ENCODE measurements around the gene AFF3. TPM values are rescaled to one million over a fixed set of nuclear protein-coding genes. Genes with fewer than 3 reads are reported as not detected.

AFF3 gene
- total and polyA plus RNA-seq, 7 experiments from 2014 or later, result 3.0 to 24.1 (median 19.8) TPM

DNA sequence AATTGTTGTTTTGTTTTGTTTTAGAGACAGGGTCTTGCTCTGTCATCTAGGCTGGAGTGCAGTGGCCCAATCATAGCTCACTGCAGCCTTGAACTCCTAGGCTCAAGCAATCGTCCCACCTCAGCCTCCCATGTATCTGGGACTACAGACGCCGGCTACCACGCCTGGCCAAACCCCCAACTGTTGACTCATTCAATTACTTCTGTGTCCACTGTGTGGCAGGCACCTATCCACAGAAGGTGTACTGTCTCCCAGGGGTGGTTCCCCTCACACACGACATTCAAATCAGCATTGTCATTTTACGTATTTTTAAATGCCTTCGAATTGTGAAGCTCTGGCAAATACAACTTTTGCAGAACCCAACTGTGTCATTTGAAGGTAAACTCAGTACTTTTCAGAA is 464.6 kb downstream of the AFF3 start:
- no peaks in the 10 kb centered on the region for H3K9me3 ChIP-seq (ENCODE audit: control insufficient read depth in 2 of 3, low read length in 3 of 3)
- Mint-ChIP-seq H3K27me3 (no peaks in the 10 kb centered on the region), H3K9me3 (no peaks in the 10 kb centered on the region), H3K4me1 (no peaks in the 10 kb centered on the region), H3K27ac (no peak overlapping the region), H3K36me3 (peaks cover 0 to 15% (median 0%) of the 10 kb centered on the region in 5 donors), H3K4me3 (no peak overlapping the region)
- ATAC-seq (no peak), DNase-seq (no peak)
- H3K27ac ChIP-seq (ENCODE audit: low read depth, low read length), result no peak overlapping the region
- no peaks in the 10 kb centered on the region for H3K36me3 ChIP-seq (ENCODE audit: control insufficient read depth in 2 of 3, insufficient read depth in 3 of 3, low read length in 3 of 3)
- intact Hi-C loops (cut with micrococcal nuclease), result no loop called here
- no peaks in the 10 kb centered on the region for H3K4me1 ChIP-seq (ENCODE audit: control insufficient read depth in 2 of 2, insufficient read depth in 2 of 2, low read length in 2 of 2)
- no peak overlapping the region for H3K4me3 ChIP-seq (ENCODE audit: low read length)
- CTCF ChIA-PET, result no interaction called here
- H3K27me3 ChIP-seq (ENCODE audit: control insufficient read depth in 2 of 2, insufficient read depth in 2 of 2, low read length in 2 of 2), result no peaks in the 10 kb centered on the region
- POLR2A ChIA-PET, result no interaction called here

DNA sequence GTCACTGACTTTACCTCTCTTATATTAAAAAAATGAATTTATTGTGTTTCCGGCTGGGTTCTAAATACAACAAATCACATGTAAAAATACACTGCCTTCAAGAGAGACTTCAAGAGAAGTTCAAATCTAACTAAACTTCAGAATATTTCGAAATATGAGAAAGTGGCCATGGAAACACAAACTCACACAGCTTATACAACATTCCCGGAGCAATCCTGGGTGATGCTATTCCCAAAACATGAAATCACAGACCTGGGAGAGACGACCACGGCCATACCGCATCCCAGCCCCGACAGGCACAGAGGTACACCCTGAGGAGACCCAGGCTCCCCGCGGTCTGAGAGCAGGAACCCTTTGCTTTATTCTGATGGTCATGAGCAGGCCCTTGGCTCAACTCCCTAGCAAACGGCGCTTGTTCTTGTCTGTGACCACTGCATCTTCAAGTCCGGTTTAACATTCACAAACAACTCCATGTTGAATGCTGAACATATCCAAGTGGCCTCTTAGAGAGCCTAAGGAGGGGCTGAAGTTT is 467.2 kb downstream of the AFF3 start:
- intact Hi-C loops (cut with micrococcal nuclease), result no loop called here
- H3K9me3 Mint-ChIP-seq, result no peaks in the 10 kb centered on the region
- H3K27ac ChIP-seq (ENCODE audit: low read depth, low read length), result no peak overlapping the region
- no peaks in the 10 kb centered on the region for H3K27me3 Mint-ChIP-seq
- H3K4me3 Mint-ChIP-seq, result no peak overlapping the region
- H3K4me1 ChIP-seq (ENCODE audit: control insufficient read depth in 2 of 2, insufficient read depth in 2 of 2, low read length in 2 of 2), result no peaks in the 10 kb centered on the region
- H3K4me3 ChIP-seq (ENCODE audit: low read length), result no peak overlapping the region
- CTCF ChIA-PET, result no interaction called here
- H3K36me3 Mint-ChIP-seq, result peaks cover 0 to 12% (median 8%) of the 10 kb centered on the region in 5 donors
- no peak for DNase-seq
- H3K27ac Mint-ChIP-seq, result no peak overlapping the region
- no peaks in the 10 kb centered on the region for H3K36me3 ChIP-seq (ENCODE audit: control insufficient read depth in 2 of 3, insufficient read depth in 3 of 3, low read length in 3 of 3)
- H3K27me3 ChIP-seq (ENCODE audit: control insufficient read depth in 2 of 2, insufficient read depth in 2 of 2, low read length in 2 of 2), result no peaks in the 10 kb centered on the region
- no peaks in the 10 kb centered on the region for H3K9me3 ChIP-seq (ENCODE audit: control insufficient read depth in 2 of 3, low read length in 3 of 3)
- POLR2A ChIA-PET, result no interaction called here
- H3K4me1 Mint-ChIP-seq, result no peaks in the 10 kb centered on the region
- ATAC-seq, result no peak

DNA sequence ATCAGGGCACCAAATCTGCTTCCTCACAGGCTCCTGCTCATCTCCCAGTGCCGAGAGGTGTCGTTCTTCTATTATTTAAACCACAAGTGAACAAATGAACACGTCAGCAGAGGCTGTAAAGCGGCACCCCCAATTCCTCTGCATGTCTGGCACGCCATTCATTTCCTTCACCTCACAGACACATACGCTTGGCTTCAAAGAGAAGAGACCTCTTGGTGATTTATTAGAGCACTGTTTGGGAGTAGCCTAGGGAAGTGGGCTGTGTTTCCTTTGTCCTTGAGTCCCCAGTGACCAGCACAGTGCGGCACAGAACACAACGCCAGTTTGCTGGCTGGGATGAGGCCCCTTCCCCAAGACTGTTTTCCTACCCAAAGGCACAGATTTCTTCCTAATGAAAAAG is 468.3 kb downstream of the AFF3 start:
- intact Hi-C loops (cut with micrococcal nuclease), result no loop called here
- no peaks in the 10 kb centered on the region for H3K36me3 ChIP-seq (ENCODE audit: control insufficient read depth in 2 of 3, insufficient read depth in 3 of 3, low read length in 3 of 3)
- DNase-seq, result no peak
- H3K4me1 Mint-ChIP-seq, result no peaks in the 10 kb centered on the region
- ATAC-seq, result no peak
- CTCF ChIA-PET, result no interaction called here
- no peaks in the 10 kb centered on the region for H3K27me3 ChIP-seq (ENCODE audit: control insufficient read depth in 2 of 2, insufficient read depth in 2 of 2, low read length in 2 of 2)
- H3K4me3 Mint-ChIP-seq, result no peak overlapping the region
- H3K4me3 ChIP-seq (ENCODE audit: low read length), result no peak overlapping the region
- no peaks in the 10 kb centered on the region for H3K27me3 Mint-ChIP-seq
- no peaks in the 10 kb centered on the region for H3K9me3 ChIP-seq (ENCODE audit: control insufficient read depth in 2 of 3, low read length in 3 of 3)
- H3K4me1 ChIP-seq (ENCODE audit: control insufficient read depth in 2 of 2, insufficient read depth in 2 of 2, low read length in 2 of 2), result no peaks in the 10 kb centered on the region
- peaks cover 0 to 17% (median 14%) of the 10 kb centered on the region in 5 donors for H3K36me3 Mint-ChIP-seq
- POLR2A ChIA-PET, result no interaction called here
- no peaks in the 10 kb centered on the region for H3K9me3 Mint-ChIP-seq
- H3K27ac ChIP-seq (ENCODE audit: low read depth, low read length), result no peak overlapping the region
- H3K27ac Mint-ChIP-seq, result no peak overlapping the region

GRCh38 chr2:99672766-99673350 is 469.5 kb downstream of the AFF3 start:
- no peak overlapping the region for H3K27ac ChIP-seq (ENCODE audit: low read depth, low read length)
- no peak for ATAC-seq
- CTCF ChIA-PET, result no interaction called here
- intact Hi-C loops (cut with micrococcal nuclease), result no loop called here
- no peaks in the 10 kb centered on the region for H3K4me1 ChIP-seq (ENCODE audit: control insufficient read depth in 2 of 2, insufficient read depth in 2 of 2, low read length in 2 of 2)
- no peaks in the 10 kb centered on the region for H3K9me3 ChIP-seq (ENCODE audit: control insufficient read depth in 2 of 3, low read length in 3 of 3)
- Mint-ChIP-seq H3K27me3 (no peaks in the 10 kb centered on the region), H3K36me3 (peaks cover 0 to 20% (median 13%) of the 10 kb centered on the region in 5 donors), H3K4me1 (no peaks in the 10 kb centered on the region), H3K27ac (no peak overlapping the region), H3K9me3 (no peaks in the 10 kb centered on the region), H3K4me3 (no peak overlapping the region)
- no peak for DNase-seq
- POLR2A ChIA-PET, result no interaction called here
- H3K27me3 ChIP-seq (ENCODE audit: control insufficient read depth in 2 of 2, insufficient read depth in 2 of 2, low read length in 2 of 2), result no peaks in the 10 kb centered on the region
- H3K36me3 ChIP-seq (ENCODE audit: control insufficient read depth in 2 of 3, insufficient read depth in 3 of 3, low read length in 3 of 3), result no peaks in the 10 kb centered on the region
- no peak overlapping the region for H3K4me3 ChIP-seq (ENCODE audit: low read length)

- no peaks in the 10 kb centered on the region for H3K27me3 ChIP-seq (ENCODE audit: control insufficient read depth in 2 of 2, insufficient read depth in 2 of 2, low read length in 2 of 2)
- POLR2A ChIA-PET, result no interaction called here
- H3K27ac ChIP-seq (ENCODE audit: low read depth, low read length), result no peak overlapping the region
Measured at GRCh38 chr2:99670768-99671734, 471.3 kb downstream of the AFF3 start.

GRCh38 chr2:99666256-99666655 is 476.1 kb downstream of the AFF3 start:
- H3K4me1 Mint-ChIP-seq, result no peaks in the 10 kb centered on the region
- CTCF ChIA-PET, result no interaction called here
- no peaks in the 10 kb centered on the region for H3K27me3 ChIP-seq (ENCODE audit: control insufficient read depth in 2 of 2, insufficient read depth in 2 of 2, low read length in 2 of 2)
- H3K27ac ChIP-seq (ENCODE audit: low read depth, low read length), result no peak overlapping the region
- H3K9me3 ChIP-seq (ENCODE audit: control insufficient read depth in 2 of 3, low read length in 3 of 3), result no peaks in the 10 kb centered on the region
- DNase-seq (no peak), ATAC-seq (no peak)
- peaks cover 0 to 4% (median 0%) of the 10 kb centered on the region in 11 donors for H3K9me3 Mint-ChIP-seq
- H3K4me3 ChIP-seq (ENCODE audit: low read length), result no peak overlapping the region
- no peaks in the 10 kb centered on the region for H3K4me1 ChIP-seq (ENCODE audit: control insufficient read depth in 2 of 2, insufficient read depth in 2 of 2, low read length in 2 of 2)
- intact Hi-C loops (cut with micrococcal nuclease), result no loop called here
- H3K27me3 Mint-ChIP-seq, result no peaks in the 10 kb centered on the region
- POLR2A ChIA-PET, result no interaction called here
- no peaks in the 10 kb centered on the region for H3K36me3 ChIP-seq (ENCODE audit: control insufficient read depth in 2 of 3, insufficient read depth in 3 of 3, low read length in 3 of 3)
- H3K27ac Mint-ChIP-seq, result no peak overlapping the region
- peaks cover 0 to 42% (median 28%) of the 10 kb centered on the region in 5 donors for H3K36me3 Mint-ChIP-seq
- H3K4me3 Mint-ChIP-seq, result no peak overlapping the region

More at GRCh38 chr2:99670768-99671734, 471.3 kb downstream of the AFF3 start:
- Mint-ChIP-seq H3K36me3 (peaks cover 0 to 30% (median 17%) of the 10 kb centered on the region in 5 donors), H3K27ac (no peak overlapping the region), H3K4me3 (no peak overlapping the region), H3K27me3 (no peaks in the 10 kb centered on the region), H3K4me1 (no peaks in the 10 kb centered on the region), H3K9me3 (no peaks in the 10 kb centered on the region)
- intact Hi-C loops (cut with micrococcal nuclease), result no loop called here
- ATAC-seq (no peak), DNase-seq (no peak)
- H3K9me3 ChIP-seq (ENCODE audit: control insufficient read depth in 2 of 3, low read length in 3 of 3), result no peaks in the 10 kb centered on the region
- H3K4me1 ChIP-seq (ENCODE audit: control insufficient read depth in 2 of 2, insufficient read depth in 2 of 2, low read length in 2 of 2), result no peaks in the 10 kb centered on the region
- H3K4me3 ChIP-seq (ENCODE audit: low read length), result no peak overlapping the region
- CTCF ChIA-PET, result no interaction called here
- no peaks in the 10 kb centered on the region for H3K36me3 ChIP-seq (ENCODE audit: control insufficient read depth in 2 of 3, insufficient read depth in 3 of 3, low read length in 3 of 3)
